Neural crest cell (in vitro differentiated cells): ENCODE data around the gene AEN. TPM values are rescaled to one million over a fixed set of nuclear protein-coding genes. Genes with fewer than 3 reads are reported as not detected.

Source experiments
- DNase-seq: peaks from one replicate; pipeline ENCODE4 v3.0.0; 2021; ENCODE audit warnings: low read depth, mixed read lengths, low spot score
- H3K27ac Mint-ChIP-seq: one replicate; pipeline ENCODE4 v1.8.0; 2021; ENCODE audit warnings: mild to moderate bottlenecking, mixed read lengths; ENCODE audit not compliant: unreplicated experiment
- H3K27me3 Mint-ChIP-seq: 2 replicates; pipeline ENCODE4 v1.8.0; 2021; ENCODE audit warnings: low read depth, mild to moderate bottlenecking, mixed read lengths
- H3K36me3 Mint-ChIP-seq: 2 replicates; pipeline ENCODE4 v1.8.0; 2021; ENCODE audit warnings: low read depth, mild to moderate bottlenecking, mixed read lengths
- H3K4me1 Mint-ChIP-seq: 2 replicates; pipeline ENCODE4 v1.8.0; 2021; ENCODE audit warnings: mixed read lengths
- H3K4me3 Mint-ChIP-seq: one replicate; pipeline ENCODE4 v1.8.0; 2021; ENCODE audit warnings: mild to moderate bottlenecking, mixed read lengths
- H3K9me3 Mint-ChIP-seq: 2 replicates; pipeline ENCODE4 v1.8.0; 2021; ENCODE audit warnings: mixed read lengths
- total RNA-seq: library from RNA; stranded (reverse); gene quantifications from 2 replicates; pipeline ENCODE4 v1.2.1, GENCODE V29; 2021
- TF ChIP-seq, protein P1 (sequence below): fragments of 200-600 bp; sonication (generic); conservative IDR thresholded peaks from 2 replicates; pipeline ENCODE4 v1.5.0; 2021; ENCODE audit warnings: antibody characterized with exemption, mild to moderate bottlenecking

AEN gene
- total RNA-seq, 1 donor from 2014 or later, result 47.9 TPM

DNA sequence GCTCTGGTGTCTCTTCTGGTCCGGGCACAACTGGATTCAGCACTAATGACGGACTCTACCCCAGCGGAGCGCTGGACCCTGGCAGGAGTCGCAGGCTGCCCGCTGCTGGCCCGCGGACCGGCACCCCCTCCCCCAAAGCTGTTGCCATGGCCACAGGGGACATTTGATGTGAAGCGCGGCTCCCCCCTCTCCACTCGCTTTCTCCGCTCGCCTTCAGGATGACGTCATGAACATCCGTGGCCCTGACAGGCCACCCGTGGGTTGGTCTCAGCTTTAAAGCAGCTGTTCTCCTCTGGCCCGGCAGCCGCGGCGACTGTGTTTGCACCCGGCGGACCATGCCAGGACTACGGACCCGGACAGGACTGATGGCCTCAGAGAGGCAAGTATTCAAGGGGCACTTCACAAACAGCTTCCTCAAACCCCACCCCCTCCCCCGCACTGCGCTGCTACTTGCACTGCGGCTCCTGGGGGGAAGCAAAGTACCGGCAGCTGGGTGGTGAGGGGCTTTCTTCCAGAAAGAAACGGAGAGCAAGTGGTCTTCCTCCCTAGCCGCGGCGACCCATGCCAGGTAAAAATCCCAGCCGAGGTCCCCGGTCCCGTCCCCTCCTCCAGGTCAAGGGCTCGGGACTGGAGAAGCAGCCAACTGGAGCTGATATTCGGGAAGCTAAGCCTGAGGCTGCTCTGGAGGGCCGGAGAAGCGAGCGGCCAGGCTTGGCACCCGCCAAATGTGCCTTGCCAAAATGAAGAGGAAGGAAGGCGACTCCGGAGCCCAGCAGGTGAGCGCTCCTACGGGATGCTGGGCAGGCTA lies 16.6 kb upstream of the AEN start:
- H3K27me3 Mint-ChIP-seq, result peaks cover 94% of the 10 kb centered on the region
- no peak overlapping the region for H3K27ac Mint-ChIP-seq
- no peaks in the 10 kb centered on the region for H3K36me3 Mint-ChIP-seq
- H3K9me3 Mint-ChIP-seq, result no peaks in the 10 kb centered on the region
- TF ChIP-seq, protein P1, sequence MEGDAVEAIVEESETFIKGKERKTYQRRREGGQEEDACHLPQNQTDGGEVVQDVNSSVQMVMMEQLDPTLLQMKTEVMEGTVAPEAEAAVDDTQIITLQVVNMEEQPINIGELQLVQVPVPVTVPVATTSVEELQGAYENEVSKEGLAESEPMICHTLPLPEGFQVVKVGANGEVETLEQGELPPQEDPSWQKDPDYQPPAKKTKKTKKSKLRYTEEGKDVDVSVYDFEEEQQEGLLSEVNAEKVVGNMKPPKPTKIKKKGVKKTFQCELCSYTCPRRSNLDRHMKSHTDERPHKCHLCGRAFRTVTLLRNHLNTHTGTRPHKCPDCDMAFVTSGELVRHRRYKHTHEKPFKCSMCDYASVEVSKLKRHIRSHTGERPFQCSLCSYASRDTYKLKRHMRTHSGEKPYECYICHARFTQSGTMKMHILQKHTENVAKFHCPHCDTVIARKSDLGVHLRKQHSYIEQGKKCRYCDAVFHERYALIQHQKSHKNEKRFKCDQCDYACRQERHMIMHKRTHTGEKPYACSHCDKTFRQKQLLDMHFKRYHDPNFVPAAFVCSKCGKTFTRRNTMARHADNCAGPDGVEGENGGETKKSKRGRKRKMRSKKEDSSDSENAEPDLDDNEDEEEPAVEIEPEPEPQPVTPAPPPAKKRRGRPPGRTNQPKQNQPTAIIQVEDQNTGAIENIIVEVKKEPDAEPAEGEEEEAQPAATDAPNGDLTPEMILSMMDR, result no peak
- peak overlapping the region; percentile 78 for H3K4me3 Mint-ChIP-seq
- DNase-seq, result no peak
- peaks cover 46% of the 10 kb centered on the region for H3K4me1 Mint-ChIP-seq

DNA sequence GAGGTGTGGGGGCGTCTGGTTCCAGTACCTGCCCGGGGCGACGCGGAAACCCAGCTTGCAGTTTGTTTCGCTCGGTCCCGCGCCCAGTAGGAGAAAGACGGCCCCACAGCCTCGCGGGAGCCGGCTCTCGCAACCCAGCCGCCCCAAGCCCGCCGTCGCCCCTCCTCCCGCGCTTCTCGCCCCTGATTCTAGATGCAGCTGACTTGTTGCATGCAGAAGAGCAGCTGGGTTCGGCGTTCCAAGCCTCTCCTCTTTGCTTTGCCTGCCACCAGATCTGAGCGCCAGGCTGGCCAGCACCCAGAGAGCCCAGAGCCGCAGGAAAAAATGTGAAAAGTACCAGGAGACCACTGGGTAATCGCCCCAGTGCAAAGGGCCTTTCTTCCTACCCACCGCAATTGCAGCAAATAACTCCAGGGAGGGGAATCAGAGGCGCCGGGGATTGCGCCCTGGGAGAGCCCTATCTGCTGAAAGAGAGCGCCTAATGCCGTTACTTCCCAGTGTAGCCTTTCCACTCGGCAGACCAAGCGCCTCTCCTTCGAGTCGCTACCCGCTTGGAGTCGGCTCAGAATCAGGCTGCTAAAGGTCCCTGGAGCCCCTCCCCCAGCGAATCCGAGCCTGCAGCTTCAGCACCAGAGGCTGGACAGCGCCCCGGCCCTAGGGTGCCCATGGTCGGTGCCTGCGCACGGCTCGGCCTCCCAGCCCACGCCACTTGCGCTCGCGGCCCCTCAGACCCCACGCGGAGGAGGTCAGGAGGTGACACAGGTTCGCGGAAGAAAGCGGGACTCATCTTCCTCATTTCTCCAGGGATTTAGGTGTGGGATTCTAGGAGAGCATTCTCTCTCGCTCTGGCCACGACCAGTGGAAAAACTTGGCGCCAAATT lies 15.7 kb upstream of the AEN start:
- peak; percentile 44 for DNase-seq
- peaks cover 94% of the 10 kb centered on the region for H3K27me3 Mint-ChIP-seq
- peaks cover 53% of the 10 kb centered on the region for H3K4me1 Mint-ChIP-seq
- TF ChIP-seq, protein P1, result no peak
- no peaks in the 10 kb centered on the region for H3K36me3 Mint-ChIP-seq
- H3K4me3 Mint-ChIP-seq, result peak overlapping the region; percentile 78
- no peak overlapping the region for H3K27ac Mint-ChIP-seq
- no peaks in the 10 kb centered on the region for H3K9me3 Mint-ChIP-seq

DNA sequence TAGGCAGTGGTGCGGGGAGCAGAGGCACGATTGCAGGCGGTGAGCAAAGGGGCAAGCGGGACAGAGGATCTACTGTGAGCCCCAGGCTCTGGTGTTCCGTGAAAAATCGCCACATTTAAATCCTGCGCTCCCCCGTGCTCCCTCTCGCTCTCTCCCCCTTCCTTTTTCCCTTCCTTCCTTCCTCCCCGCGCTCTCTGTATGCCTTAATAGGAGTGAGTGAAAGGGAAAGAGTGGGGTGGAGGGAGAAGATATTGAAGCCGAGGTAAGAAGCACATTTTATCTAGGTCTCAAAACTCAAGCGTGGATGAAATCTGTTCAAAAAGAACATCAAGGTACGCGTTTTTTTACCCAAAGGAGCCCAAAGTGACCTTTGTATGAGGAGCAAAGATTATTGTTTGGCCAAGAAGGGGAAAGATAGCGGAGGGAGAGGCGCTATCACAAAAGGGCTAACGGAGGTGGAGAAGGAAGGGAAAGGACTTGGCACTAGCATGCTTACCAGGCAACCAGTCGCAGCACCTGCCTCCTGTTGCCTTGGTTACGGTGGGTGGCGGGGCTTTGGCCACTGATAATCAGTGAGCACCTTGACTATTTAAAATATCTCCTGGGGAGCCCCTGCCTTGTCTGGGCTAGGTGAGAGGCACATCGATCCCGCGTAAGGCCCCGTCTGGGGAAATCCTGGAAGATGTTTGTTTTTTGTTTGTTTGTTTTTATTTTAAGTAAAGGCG lies 14.9 kb upstream of the AEN start:
- Mint-ChIP-seq H3K4me3 (peak overlapping the region; percentile 78), H3K4me1 (peaks cover 59% of the 10 kb centered on the region), H3K27ac (no peak overlapping the region), H3K9me3 (no peaks in the 10 kb centered on the region), H3K36me3 (no peaks in the 10 kb centered on the region), H3K27me3 (peaks cover 95% of the 10 kb centered on the region)
- no peak for DNase-seq
- TF ChIP-seq, protein P1, result no peak

DNA sequence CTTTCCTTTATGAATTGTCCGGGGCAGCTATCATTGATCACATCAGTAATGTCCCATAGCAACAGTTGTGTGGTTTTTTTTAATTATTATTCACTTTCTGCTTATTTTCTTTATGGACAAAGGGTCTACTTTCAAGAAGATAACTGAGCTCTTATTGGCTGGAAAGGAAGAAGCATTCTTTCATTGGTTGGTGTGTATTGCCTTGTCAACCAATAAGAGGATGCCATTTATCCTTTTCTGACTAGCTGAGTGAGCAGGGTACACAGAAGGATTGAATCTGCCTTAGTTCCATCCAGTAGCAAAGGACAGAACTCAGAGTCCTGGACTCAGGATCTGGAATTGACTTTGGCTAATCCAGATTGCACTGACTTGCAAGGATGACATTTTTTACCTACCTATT lies 13.2 kb upstream of the AEN start:
- Mint-ChIP-seq H3K9me3 (no peaks in the 10 kb centered on the region), H3K4me3 (peak overlapping the region; percentile 76), H3K4me1 (peaks cover 72% of the 10 kb centered on the region), H3K27ac (no peak overlapping the region), H3K27me3 (peaks cover 90% of the 10 kb centered on the region), H3K36me3 (no peaks in the 10 kb centered on the region)
- DNase-seq, result no peak
- TF ChIP-seq, protein P1, result no peak

DNA sequence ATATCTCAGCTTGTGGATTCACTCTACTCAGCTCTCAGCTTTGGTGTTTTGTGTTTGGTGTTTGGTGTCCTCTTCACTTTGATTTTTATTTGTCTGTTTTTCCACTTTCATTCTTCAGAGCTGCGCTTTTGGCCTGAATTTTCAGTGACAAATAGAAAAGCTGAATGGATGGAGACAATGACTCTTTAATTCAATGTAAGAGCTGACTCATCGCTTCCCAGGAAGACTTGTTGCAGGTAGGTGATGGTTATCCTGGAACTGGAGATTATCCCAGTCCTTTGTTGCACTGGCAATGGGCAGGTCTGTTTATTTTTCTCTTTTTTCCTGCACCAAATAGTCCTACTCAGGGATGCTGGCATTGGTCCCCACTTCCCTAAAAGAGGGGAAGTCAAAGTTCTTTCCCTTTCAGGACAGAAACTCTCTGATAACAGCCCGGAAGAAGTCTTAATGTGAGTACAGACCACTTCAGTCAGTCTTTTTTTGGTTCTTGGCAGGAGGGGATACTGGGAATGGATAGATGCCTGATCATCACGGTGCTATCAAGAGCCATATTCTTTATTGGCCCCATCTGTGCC lies 12.4 kb upstream of the AEN start:
- DNase-seq, result no peak
- H3K27me3 Mint-ChIP-seq, result peaks cover 87% of the 10 kb centered on the region
- peak overlapping the region; percentile 76 for H3K4me3 Mint-ChIP-seq
- no peaks in the 10 kb centered on the region for H3K9me3 Mint-ChIP-seq
- H3K36me3 Mint-ChIP-seq, result no peaks in the 10 kb centered on the region
- peak overlapping the region; percentile 47 for H3K27ac Mint-ChIP-seq
- TF ChIP-seq, protein P1, result no peak
- H3K4me1 Mint-ChIP-seq, result peaks cover 77% of the 10 kb centered on the region
